ENCODE measurements around the gene IRF2BPL. TPM values are rescaled to one million over a fixed set of nuclear protein-coding genes. Genes with fewer than 3 reads are reported as not detected.
A peak's percentile ranks its signal among the peaks of the same experiment; 100 is the strongest.

Gene IRF2BPL
- total RNA-seq: 100 to 1,000 TPM in 1 of 4 donors, 10 to 100 TPM in 3; 58.6 to 105 (median 98.4) TPM

DNA sequence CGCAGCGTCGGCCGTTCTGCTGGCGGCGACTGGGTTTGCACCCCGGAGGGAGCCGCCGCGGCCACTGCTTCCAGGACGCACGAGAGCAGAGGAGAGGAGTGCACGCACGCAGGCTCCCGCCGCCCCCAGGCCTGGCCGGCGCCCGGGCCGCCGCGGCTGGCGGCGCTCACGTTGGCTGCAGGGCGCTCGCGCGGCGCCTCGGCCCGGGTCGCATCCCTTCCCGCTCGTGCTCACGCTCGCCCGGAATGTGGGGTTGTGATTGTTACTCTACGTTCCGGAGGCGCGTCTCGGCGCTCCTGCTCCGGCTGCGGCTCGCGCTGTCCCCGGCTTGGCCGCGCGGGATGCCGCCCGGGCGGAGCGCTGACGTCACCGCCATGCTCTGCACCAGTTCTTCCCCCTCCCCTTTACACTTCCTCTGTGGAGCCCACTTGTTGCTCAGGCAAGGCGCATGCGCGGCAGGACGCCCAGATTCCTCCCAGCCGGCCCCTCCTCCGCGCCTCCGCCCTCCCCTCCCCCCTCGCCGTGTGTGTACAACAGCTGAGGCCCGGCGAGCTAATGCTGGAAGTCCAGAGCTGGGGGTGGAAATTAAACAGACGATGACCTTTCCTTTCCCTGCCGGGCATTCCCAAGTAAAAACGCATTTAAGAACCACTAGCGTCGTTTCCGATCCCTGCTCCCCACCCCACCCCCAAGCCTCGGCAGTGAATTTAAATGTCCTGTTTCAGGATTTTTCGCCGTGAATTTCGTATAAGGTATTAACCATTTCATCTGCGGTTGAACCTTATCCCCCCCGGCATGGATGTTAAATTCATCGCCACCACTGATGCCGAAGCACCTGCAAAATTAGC, at the start of gene IRF2BPL:
Gene IRF2BPL, minus strand, starts transcription at position 325 of the 848 bp plus-strand sequence. CDS start 916 bp downstream, outside the sequence.
- peak; percentile 99 for DNase-seq (ENCODE audit: extremely low spot score)
- H3K27me3 ChIP-seq: no peaks in the 10 kb centered on the region
- intact Hi-C loops (cut with DNase I): loop anchor here (5.0 kb wide), 2 partner anchors 71 to 111 kb away; no protein-coding TSS in a partner anchor
- TF ChIP-seq EP300 (IDR thresholded peaks at IDR 0.05): peak; percentile 80
- TF ChIP-seq POLR2AphosphoS5 (IDR thresholded peaks at IDR 0.05): peak; percentile 98 to 99
- TF ChIP-seq, protein P1, sequence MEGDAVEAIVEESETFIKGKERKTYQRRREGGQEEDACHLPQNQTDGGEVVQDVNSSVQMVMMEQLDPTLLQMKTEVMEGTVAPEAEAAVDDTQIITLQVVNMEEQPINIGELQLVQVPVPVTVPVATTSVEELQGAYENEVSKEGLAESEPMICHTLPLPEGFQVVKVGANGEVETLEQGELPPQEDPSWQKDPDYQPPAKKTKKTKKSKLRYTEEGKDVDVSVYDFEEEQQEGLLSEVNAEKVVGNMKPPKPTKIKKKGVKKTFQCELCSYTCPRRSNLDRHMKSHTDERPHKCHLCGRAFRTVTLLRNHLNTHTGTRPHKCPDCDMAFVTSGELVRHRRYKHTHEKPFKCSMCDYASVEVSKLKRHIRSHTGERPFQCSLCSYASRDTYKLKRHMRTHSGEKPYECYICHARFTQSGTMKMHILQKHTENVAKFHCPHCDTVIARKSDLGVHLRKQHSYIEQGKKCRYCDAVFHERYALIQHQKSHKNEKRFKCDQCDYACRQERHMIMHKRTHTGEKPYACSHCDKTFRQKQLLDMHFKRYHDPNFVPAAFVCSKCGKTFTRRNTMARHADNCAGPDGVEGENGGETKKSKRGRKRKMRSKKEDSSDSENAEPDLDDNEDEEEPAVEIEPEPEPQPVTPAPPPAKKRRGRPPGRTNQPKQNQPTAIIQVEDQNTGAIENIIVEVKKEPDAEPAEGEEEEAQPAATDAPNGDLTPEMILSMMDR (IDR thresholded peaks at IDR 0.05): no peak
- peak; percentile 88 for TF ChIP-seq POLR2A (IDR thresholded peaks at IDR 0.05; ENCODE audit: low read depth)
- H3K36me3 ChIP-seq: peaks cover 0 to 26% (median 12%) of the 10 kb centered on the region in 4 donors
- H3K4me3 ChIP-seq: peak within 1 kb of the TSS; percentile 79 to 93 (median 86)
- H3K4me1 ChIP-seq: peaks cover 65 to 80% (median 78%) of the 10 kb centered on the region in 4 donors
- H3K9me3 ChIP-seq: no peaks in the 10 kb centered on the region
- peak within 1 kb of the TSS; percentile 98 to 100 (median 100) for H3K27ac ChIP-seq (replicated peaks in 1 of 4)
- under 1% methylated on average over 31 of the region's 84 CpGs for WGBS

DNA sequence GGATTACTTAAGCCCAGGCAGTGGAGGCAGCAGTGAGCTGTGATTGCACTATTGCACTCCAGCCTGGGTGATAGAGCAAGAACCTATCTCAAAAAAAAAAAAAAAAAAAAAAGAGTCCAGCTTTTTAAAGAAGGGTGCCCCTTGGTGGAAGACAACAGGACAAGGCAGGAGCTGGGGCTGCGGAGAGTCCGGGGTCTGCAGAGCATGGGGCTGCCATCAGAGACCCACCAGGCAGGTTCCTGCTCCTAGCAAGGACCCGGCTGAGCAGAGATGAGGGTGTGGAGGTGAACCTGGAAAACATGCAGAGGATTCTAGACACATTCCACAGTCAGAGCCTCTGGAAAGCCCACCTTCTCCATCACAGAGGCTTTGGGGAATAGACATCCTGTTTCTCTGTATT, 48.5 kb upstream of the IRF2BPL start:
- intact Hi-C loops (cut with DNase I): no loop called here
- peaks cover 16 to 29% (median 22%) of the 10 kb centered on the region in 4 donors for H3K4me1 ChIP-seq
- no peaks in the 10 kb centered on the region for H3K27me3 ChIP-seq
- no peak for DNase-seq (ENCODE audit: extremely low spot score)
- no peak overlapping the region for H3K4me3 ChIP-seq
- H3K9me3 ChIP-seq: no peaks in the 10 kb centered on the region
- H3K27ac ChIP-seq (replicated peaks in 1 of 4): peak overlapping the region; percentile 47 to 79 (median 72)
- H3K36me3 ChIP-seq: no peaks in the 10 kb centered on the region
- 88% methylated on average over 3 of the region's 3 CpGs for WGBS
- TF ChIP-seq POLR2A (IDR thresholded peaks at IDR 0.05; ENCODE audit: low read depth) (no peak), POLR2AphosphoS5 (IDR thresholded peaks at IDR 0.05) (no peak), EP300 (IDR thresholded peaks at IDR 0.05) (no peak)
- TF ChIP-seq, protein P1 (IDR thresholded peaks at IDR 0.05): no peak

DNA sequence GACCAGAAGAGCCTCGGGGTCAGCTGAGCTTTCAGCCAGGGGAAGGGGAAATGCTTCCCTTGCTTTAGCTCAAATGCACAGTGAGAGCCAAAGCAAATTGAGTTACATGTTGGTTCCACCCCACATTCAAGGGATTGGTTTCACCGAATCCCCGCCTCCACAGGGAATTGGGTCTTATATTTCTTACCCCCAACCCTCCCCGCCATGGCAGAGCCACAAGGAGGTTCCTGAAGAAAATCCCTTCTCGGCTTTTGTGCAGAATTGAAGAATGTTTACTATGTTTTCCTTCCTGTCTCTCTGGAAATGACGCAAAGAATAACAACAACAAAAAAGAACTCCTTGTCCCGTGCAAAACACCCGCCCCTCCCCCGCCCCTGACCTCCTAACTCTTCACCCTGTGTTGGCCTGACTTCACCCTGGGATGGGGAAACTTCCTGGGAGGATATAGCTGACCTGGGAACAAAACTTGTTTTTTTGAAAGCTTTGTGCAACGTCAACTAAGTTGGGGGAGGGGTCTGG, 47.7 kb upstream of the IRF2BPL start:
- peak; percentile 96 for DNase-seq (ENCODE audit: extremely low spot score)
- Histone ChIP-seq H3K27me3 (no peaks in the 10 kb centered on the region), H3K4me3 (peak overlapping the region; percentile 27 to 51 (median 34)), H3K36me3 (no peaks in the 10 kb centered on the region), H3K27ac (replicated peaks in 1 of 4) (peak overlapping the region; percentile 71 to 84 (median 82)), H3K4me1 (peaks cover 16 to 29% (median 22%) of the 10 kb centered on the region in 4 donors), H3K9me3 (no peaks in the 10 kb centered on the region)
- intact Hi-C loops (cut with DNase I): no loop called here
- WGBS: 44% methylated on average over 10 of the region's 10 CpGs
- TF ChIP-seq, protein P1 (IDR thresholded peaks at IDR 0.05): no peak
- TF ChIP-seq EP300 (IDR thresholded peaks at IDR 0.05) (peak; percentile 66), POLR2A (IDR thresholded peaks at IDR 0.05; ENCODE audit: low read depth) (no peak), POLR2AphosphoS5 (IDR thresholded peaks at IDR 0.05) (peak; percentile 44 to 78)

DNA sequence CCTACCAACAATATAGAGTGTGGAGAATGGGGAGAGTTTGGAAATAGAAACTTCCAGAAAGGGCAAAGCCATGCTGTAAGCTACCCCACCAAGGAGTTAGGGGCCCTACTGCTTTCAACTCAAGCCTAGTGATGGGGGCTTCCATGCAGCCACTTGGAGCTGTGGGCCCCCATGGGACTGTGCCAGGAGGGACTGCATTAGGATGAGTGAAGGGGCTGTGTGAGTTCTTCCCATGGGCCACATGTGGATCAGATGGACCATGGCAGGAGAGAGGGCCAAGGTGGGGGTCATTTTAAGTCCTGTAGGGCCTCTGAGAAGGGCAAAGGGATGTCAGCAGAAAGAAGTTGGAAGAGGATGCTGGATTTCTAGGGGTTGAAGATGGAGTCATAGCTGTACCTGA, 46.5 kb upstream of the IRF2BPL start:
- no peak for DNase-seq (ENCODE audit: extremely low spot score)
- H3K4me3 ChIP-seq: peak overlapping the region in 1 of 4 donors; percentile 34
- TF ChIP-seq POLR2A (IDR thresholded peaks at IDR 0.05; ENCODE audit: low read depth): no peak
- TF ChIP-seq EP300 (IDR thresholded peaks at IDR 0.05): no peak
- no peak for TF ChIP-seq POLR2AphosphoS5 (IDR thresholded peaks at IDR 0.05)
- TF ChIP-seq, protein P1 (IDR thresholded peaks at IDR 0.05): no peak
- intact Hi-C loops (cut with DNase I): no loop called here
- peak overlapping the region; percentile 71 to 84 (median 82) for H3K27ac ChIP-seq (replicated peaks in 1 of 4)
- H3K4me1 ChIP-seq: peaks cover 26 to 40% (median 32%) of the 10 kb centered on the region in 4 donors
- no peaks in the 10 kb centered on the region for H3K27me3 ChIP-seq
- H3K9me3 ChIP-seq: no peaks in the 10 kb centered on the region
- no peaks in the 10 kb centered on the region for H3K36me3 ChIP-seq
